Loucy (cell line): ENCODE results near the gene AQP7.

ENCODE experiments used
- H2AFZ ChIP-seq: fragments of 200-600 bp; sonication (generic); 2 replicates; pipeline ENCODE4 v1.6.0; 2016; ENCODE audit warnings: antibody characterized with exemption, mild to moderate bottlenecking, low read length, moderate library complexity
- H3F3A ChIP-seq: fragments of 200-600 bp; 2 replicates; pipeline ENCODE4 v1.6.0; 2016; ENCODE audit warnings: antibody characterized with exemption, low read depth, mild to moderate bottlenecking
- H3K27me3 ChIP-seq: fragments of 200-600 bp; sonication (generic); 2 replicates; pipeline ENCODE4 v1.6.1; 2014; ENCODE audit warnings: low read length, mild to moderate bottlenecking; ENCODE audit not compliant: insufficient read depth, poor library complexity, severe bottlenecking
- H3K36me3 ChIP-seq: fragments of 200-600 bp; sonication (generic); 2 replicates; pipeline ENCODE4 v1.6.1; 2016; ENCODE audit warnings: low read length; ENCODE audit not compliant: insufficient read depth
- H3K4me1 ChIP-seq: fragments of 200-600 bp; sonication (generic); 2 replicates; pipeline ENCODE4 v1.5.1; 2014; ENCODE audit warnings: low read length, mild to moderate bottlenecking; ENCODE audit not compliant: insufficient read depth, poor library complexity, severe bottlenecking
- H3K4me2 ChIP-seq: fragments of 200-600 bp; sonication (generic); 2 replicates; pipeline ENCODE4 v1.6.0; 2014; ENCODE audit warnings: antibody characterized with exemption, low read length, low read depth, mild to moderate bottlenecking; ENCODE audit not compliant: poor library complexity, severe bottlenecking
- H3K4me3 ChIP-seq: fragments of 200-600 bp; sonication (generic); 2 replicates; pipeline ENCODE4 v1.5.1; 2014; ENCODE audit warnings: low read length, mild to moderate bottlenecking, mixed read lengths; ENCODE audit not compliant: poor library complexity, severe bottlenecking
- H3K79me2 ChIP-seq: fragments of 200-600 bp; sonication (generic); 2 replicates; pipeline ENCODE4 v1.6.1; 2014; ENCODE audit warnings: low read length; ENCODE audit not compliant: insufficient read depth
- H3K9ac ChIP-seq: fragments of 200-600 bp; sonication (generic); 2 replicates; pipeline ENCODE4 v1.6.0; 2014; ENCODE audit warnings: mild to moderate bottlenecking, low read depth, low read length, moderate library complexity; ENCODE audit not compliant: poor library complexity, severe bottlenecking
- H3K9me2 ChIP-seq: fragments of 200-600 bp; sonication (generic); replicated peaks from 2 replicates; pipeline ENCODE4 v1.6.1; 2016; ENCODE audit warnings: low read depth, low read length, mixed read lengths
- H3K9me3 ChIP-seq: fragments of 200-600 bp; sonication (generic); 2 replicates; pipeline ENCODE4 v1.6.1; 2014; ENCODE audit warnings: mild to moderate bottlenecking, antibody characterized with exemption, low read length, low read depth; ENCODE audit not compliant: insufficient read depth
- H4K20me1 ChIP-seq: fragments of 200-600 bp; sonication (generic); 2 replicates; pipeline ENCODE4 v1.6.0; 2014; ENCODE audit warnings: antibody characterized with exemption, low read length, mild to moderate bottlenecking; ENCODE audit not compliant: insufficient read depth, poor library complexity, severe bottlenecking
- EZH2phosphoT487 ChIP-seq: fragments of 200-600 bp; IDR thresholded peaks from 2 replicates; pipeline ENCODE4 v1.6.1; 2018; ENCODE audit warnings: antibody characterized with exemption, mild to moderate bottlenecking, moderate library complexity, borderline replicate concordance
- TF ChIP-seq, protein P1 (sequence below): fragments of 200-600 bp; sonication (generic); conservative IDR thresholded peaks from 2 replicates; pipeline ENCODE4 v1.5.1; 2014; ENCODE audit warnings: mild to moderate bottlenecking, antibody characterized with exemption, low read length

Gene AQP7

GRCh38 chr9:33346564-33346963 lies 55.8 kb downstream of the AQP7 start:
- no peak overlapping the region for H3K4me2 ChIP-seq
- no peaks in the 10 kb centered on the region for H3K9me3 ChIP-seq
- peaks cover 57% of the 10 kb centered on the region; the same call in 1 of the 2 replicates for H3K36me3 ChIP-seq
- no peaks in the 10 kb centered on the region for H4K20me1 ChIP-seq
- H3K9ac ChIP-seq, result no peak overlapping the region
- no peaks in the 10 kb centered on the region for H3K9me2 ChIP-seq
- no peak for TF ChIP-seq EZH2phosphoT487
- TF ChIP-seq, protein P1, sequence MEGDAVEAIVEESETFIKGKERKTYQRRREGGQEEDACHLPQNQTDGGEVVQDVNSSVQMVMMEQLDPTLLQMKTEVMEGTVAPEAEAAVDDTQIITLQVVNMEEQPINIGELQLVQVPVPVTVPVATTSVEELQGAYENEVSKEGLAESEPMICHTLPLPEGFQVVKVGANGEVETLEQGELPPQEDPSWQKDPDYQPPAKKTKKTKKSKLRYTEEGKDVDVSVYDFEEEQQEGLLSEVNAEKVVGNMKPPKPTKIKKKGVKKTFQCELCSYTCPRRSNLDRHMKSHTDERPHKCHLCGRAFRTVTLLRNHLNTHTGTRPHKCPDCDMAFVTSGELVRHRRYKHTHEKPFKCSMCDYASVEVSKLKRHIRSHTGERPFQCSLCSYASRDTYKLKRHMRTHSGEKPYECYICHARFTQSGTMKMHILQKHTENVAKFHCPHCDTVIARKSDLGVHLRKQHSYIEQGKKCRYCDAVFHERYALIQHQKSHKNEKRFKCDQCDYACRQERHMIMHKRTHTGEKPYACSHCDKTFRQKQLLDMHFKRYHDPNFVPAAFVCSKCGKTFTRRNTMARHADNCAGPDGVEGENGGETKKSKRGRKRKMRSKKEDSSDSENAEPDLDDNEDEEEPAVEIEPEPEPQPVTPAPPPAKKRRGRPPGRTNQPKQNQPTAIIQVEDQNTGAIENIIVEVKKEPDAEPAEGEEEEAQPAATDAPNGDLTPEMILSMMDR, result no peak
- H3K4me1 ChIP-seq, result no peaks in the 10 kb centered on the region
- H3K4me3 ChIP-seq, result no peak overlapping the region
- no peaks in the 10 kb centered on the region for H3K27me3 ChIP-seq
- no peaks in the 10 kb centered on the region for H3F3A ChIP-seq
- H3K79me2 ChIP-seq, result no peaks in the 10 kb centered on the region
- no peak overlapping the region for H2AFZ ChIP-seq

GRCh38 chr9:33344145-33344544 lies 58.2 kb downstream of the AQP7 start:
- Histone ChIP-seq H3K9me2 (no peaks in the 10 kb centered on the region), H3K9me3 (peaks cover 10% of the 10 kb centered on the region; the same call in 1 of the 2 replicates), H3K36me3 (peaks cover 77% of the 10 kb centered on the region; the same call in 1 of the 2 replicates), H3K27me3 (no peaks in the 10 kb centered on the region), H3K9ac (no peak overlapping the region), H2AFZ (no peak overlapping the region), H3K4me3 (no peak overlapping the region), H3K4me1 (no peaks in the 10 kb centered on the region), H3K4me2 (no peak overlapping the region), H3K79me2 (no peaks in the 10 kb centered on the region), H3F3A (no peaks in the 10 kb centered on the region), H4K20me1 (no peaks in the 10 kb centered on the region)
- TF ChIP-seq EZH2phosphoT487, result no peak

DNA sequence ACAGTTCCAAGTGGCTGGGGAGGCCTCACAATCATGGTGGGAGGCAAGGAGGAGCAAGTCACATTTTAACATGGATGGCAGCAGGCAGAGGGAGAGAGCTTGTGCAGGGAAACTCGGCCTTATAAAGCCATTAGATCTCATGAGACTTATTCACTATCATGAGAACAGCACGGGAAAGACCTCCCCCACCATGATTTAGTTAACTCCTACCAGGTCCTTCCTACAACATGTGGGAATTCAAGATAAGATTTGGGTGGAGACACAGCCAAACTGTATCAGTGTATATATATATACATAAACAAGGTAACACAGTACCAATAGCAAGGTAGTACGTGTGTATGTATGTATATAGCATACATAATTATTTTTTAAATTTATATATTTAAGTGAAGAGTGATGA lies 61.2 kb downstream of the AQP7 start:
- TF ChIP-seq, protein P1, result no peak
- TF ChIP-seq EZH2phosphoT487, result no peak
- no peaks in the 10 kb centered on the region for H3K79me2 ChIP-seq
- no peak overlapping the region for H3K9ac ChIP-seq
- H4K20me1 ChIP-seq, result no peaks in the 10 kb centered on the region
- peaks cover 10% of the 10 kb centered on the region; the same call in 1 of the 2 replicates for H3K9me3 ChIP-seq
- H3K4me1 ChIP-seq, result no peaks in the 10 kb centered on the region
- no peak overlapping the region for H3K4me2 ChIP-seq
- no peaks in the 10 kb centered on the region for H3K9me2 ChIP-seq
- H3K4me3 ChIP-seq, result no peak overlapping the region
- H3F3A ChIP-seq, result no peaks in the 10 kb centered on the region
- no peak overlapping the region for H2AFZ ChIP-seq
- peaks cover 65% of the 10 kb centered on the region; the same call in 1 of the 2 replicates for H3K36me3 ChIP-seq
- no peaks in the 10 kb centered on the region for H3K27me3 ChIP-seq

DNA sequence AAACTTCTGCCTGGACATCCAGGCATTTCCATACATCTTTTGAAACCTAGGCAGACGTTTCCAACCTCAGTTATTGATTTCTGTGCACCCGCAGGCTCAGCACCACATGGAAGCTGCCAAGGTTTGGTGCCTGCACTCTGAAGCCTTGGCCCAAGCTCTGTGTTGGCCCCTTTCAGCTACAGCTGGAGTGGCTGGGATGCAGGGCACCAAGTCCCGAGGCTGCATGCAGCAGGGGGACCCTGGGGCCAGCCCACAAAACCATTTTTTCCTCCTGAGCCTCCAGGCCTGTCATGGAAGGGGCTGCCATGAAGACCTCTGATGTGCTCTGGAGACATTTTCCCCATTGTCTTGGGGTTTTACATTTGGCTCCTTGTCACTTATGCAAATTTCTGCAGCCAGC lies 62.2 kb downstream of the AQP7 start:
- Histone ChIP-seq H3K4me1 (no peaks in the 10 kb centered on the region), H3K27me3 (no peaks in the 10 kb centered on the region), H3K36me3 (peaks cover 56% of the 10 kb centered on the region; the same call in 1 of the 2 replicates), H2AFZ (no peak overlapping the region), H3K9ac (no peak overlapping the region), H4K20me1 (no peaks in the 10 kb centered on the region), H3K4me3 (no peak overlapping the region), H3K9me3 (peaks cover 10% of the 10 kb centered on the region; the same call in 1 of the 2 replicates), H3K79me2 (no peaks in the 10 kb centered on the region), H3F3A (no peaks in the 10 kb centered on the region), H3K9me2 (no peaks in the 10 kb centered on the region), H3K4me2 (no peak overlapping the region)
- no peak for TF ChIP-seq EZH2phosphoT487
- TF ChIP-seq, protein P1, result no peak
